Pancreas (tissue), 10 donors: ENCODE measurements around the gene FOLR2. TPM values are rescaled to one million over a fixed set of nuclear protein-coding genes. Genes with fewer than 3 reads are reported as not detected.

Source experiments
- ATAC-seq, 4 donors: fragments of 200-7000 bp; cut with Tn5 transposase; one replicate each; pipeline versions ENCODE4 v1.8.0 to v1.9.1; 2020; ENCODE audit warnings: mild to moderate bottlenecking in 4 of 4, moderate library complexity in 4 of 4
- DNase-seq, 6 donors: peaks; one replicate each; pipeline ENCODE4 v3.0.0-alpha.2; 2020
- FAIRE-seq: peaks from 2 replicates; lab custom pipeline; 2012; peaks lifted over from hg19 to GRCh38; lab: Jason Lieb, UNC
- H3K27ac ChIP-seq, 4 donors: fragments of 200-600 bp; sonication (generic); 1 replicate in 3 of 4; 2 replicates in 1 of 4; pipeline versions ENCODE4 v1.5.0 to v1.8.0; 2020
- H3K27me3 ChIP-seq, 4 donors: fragments of 200-600 bp; one replicate each; pipeline ENCODE4 v1.8.0; 2021
- H3K36me3 ChIP-seq, 3 donors: fragments of 200-600 bp; sonication (generic) in 1 of 3; one replicate each; pipeline versions ENCODE4 v1.5.0 to v1.8.0; 2020 to 2021
- H3K4me1 ChIP-seq, 3 donors: fragments of 200-600 bp; one replicate each; pipeline ENCODE4 v1.8.0; 2021
- H3K4me3 ChIP-seq, 4 donors: fragments of 200-600 bp; sonication (generic) in 2 of 4; one replicate each; pipeline versions ENCODE4 v1.5.0 to v1.8.0; 2020 to 2021
- H3K9me3 ChIP-seq, 4 donors: fragments of 200-600 bp; one replicate each; pipeline ENCODE4 v1.8.0; 2021
- WGBS, 2 donors: extraction: QIAGEN DNeasy Blood & Tissue Kit; methylation state at CpG; one replicate each; pipeline ENCODE4 v1.1.7; 2013; 5-methylcytosine and 5-hydroxymethylcytosine counted together
- intact Hi-C, 3 donors: fragments of 100-400 bp; cut with DNase I; formaldehyde crosslinking; loops; one replicate each; pipeline versions ENCODE4 v1.11.1 to v1.14.2; 2022
- polyA plus RNA-seq, 2 donors: library from polyadenylated mRNA; stranded (reverse); fragments of 200-250 nt; gene quantifications; one replicate each; pipeline ENCODE4 v1.2.3, GENCODE V29; 2013
- total RNA-seq, 6 donors: library from RNA; stranded (reverse); fragmentation: NEBNext Ultra II Directional in 4 of 6; extraction: Animal tissue kit (Norgen Biotek cat#: 25700) in 4 of 6; gene quantifications; one replicate each; pipeline versions ENCODE4 v1.2.1 to v1.2.4, GENCODE V29; 2021 to 2023
- TF ChIP-seq, protein P1 (sequence below), 4 donors: fragments of 200-600 bp; sonication (generic) in 3 of 4; IDR thresholded peaks; one replicate each; pipeline versions ENCODE4 v1.5.0 to v1.8.0; 2021; ENCODE audit warnings: antibody characterized with exemption in 4 of 4
- donor health status: healthy with polysubstance abuse.
- donor health status: DM: no; HTN: no; CAD: no; lungs with moderate emphysema.
- donor health status: DM: no; HTN: no; CAD: no.
- donor health status: control.
- donor health status: control.
- donor health status: Bipolar disorder and iron deficiency.
- donor health status: DM: yes; HTN: yes; CAD: no.
- donor health status: DM: no; HTN: no; CAD: no.
- donor health status: DM: no; HTN: no; CAD: no.
- donor health status: DM: yes; HTN: yes; CAD: no.

FOLR2 gene
- total and polyA plus RNA-seq, 8 donors = 0.51 to 9.2 (median 1.9) TPM

DNA sequence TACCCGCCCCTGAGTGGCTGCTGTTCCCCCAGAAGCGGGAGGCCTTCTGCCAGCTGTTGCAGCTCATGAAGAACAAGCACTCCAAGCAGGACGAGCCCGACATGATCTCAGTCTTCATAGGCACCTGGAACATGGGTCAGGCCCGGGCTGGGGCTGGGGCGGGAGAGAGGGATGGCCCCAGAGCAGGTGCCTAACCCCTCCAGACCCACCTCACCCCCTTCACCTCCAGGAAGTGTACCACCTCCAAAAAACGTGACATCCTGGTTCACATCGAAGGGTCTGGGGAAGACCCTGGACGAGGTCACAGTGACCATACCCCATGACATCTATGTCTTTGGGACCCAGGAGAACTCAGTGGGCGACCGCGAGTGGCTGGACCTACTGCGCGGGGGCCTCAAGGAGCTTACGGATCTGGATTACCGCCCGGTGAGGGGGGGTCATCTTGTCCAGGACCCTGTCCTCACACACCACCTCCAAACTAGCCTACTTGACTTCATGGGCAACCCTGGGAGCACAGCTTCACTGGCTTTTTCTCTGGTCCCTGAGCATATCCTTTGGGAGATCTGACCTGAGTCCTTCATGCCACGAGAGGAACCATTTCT lies 14.3 kb downstream of the FOLR2 start:
- peaks cover 0 to 1% (median 0%) of the 10 kb centered on the region in 3 donors for H3K4me1 ChIP-seq
- ATAC-seq (no peak), DNase-seq (peak in 2 of 6 donors; percentile 27 to 47), FAIRE-seq (no peak)
- H3K36me3 ChIP-seq = peaks cover 0 to 68% (median 26%) of the 10 kb centered on the region in 3 donors
- no peak overlapping the region for H3K4me3 ChIP-seq
- WGBS, 2 donors = 90 to 91% methylated on average over 18 of the region's 18 CpGs
- no peaks in the 10 kb centered on the region for H3K9me3 ChIP-seq
- H3K27ac ChIP-seq = no peak overlapping the region
- no peaks in the 10 kb centered on the region for H3K27me3 ChIP-seq
- TF ChIP-seq, protein P1, sequence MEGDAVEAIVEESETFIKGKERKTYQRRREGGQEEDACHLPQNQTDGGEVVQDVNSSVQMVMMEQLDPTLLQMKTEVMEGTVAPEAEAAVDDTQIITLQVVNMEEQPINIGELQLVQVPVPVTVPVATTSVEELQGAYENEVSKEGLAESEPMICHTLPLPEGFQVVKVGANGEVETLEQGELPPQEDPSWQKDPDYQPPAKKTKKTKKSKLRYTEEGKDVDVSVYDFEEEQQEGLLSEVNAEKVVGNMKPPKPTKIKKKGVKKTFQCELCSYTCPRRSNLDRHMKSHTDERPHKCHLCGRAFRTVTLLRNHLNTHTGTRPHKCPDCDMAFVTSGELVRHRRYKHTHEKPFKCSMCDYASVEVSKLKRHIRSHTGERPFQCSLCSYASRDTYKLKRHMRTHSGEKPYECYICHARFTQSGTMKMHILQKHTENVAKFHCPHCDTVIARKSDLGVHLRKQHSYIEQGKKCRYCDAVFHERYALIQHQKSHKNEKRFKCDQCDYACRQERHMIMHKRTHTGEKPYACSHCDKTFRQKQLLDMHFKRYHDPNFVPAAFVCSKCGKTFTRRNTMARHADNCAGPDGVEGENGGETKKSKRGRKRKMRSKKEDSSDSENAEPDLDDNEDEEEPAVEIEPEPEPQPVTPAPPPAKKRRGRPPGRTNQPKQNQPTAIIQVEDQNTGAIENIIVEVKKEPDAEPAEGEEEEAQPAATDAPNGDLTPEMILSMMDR (IDR thresholded peaks at IDR 0.05) = no peak
- intact Hi-C loops = no loop called here

DNA sequence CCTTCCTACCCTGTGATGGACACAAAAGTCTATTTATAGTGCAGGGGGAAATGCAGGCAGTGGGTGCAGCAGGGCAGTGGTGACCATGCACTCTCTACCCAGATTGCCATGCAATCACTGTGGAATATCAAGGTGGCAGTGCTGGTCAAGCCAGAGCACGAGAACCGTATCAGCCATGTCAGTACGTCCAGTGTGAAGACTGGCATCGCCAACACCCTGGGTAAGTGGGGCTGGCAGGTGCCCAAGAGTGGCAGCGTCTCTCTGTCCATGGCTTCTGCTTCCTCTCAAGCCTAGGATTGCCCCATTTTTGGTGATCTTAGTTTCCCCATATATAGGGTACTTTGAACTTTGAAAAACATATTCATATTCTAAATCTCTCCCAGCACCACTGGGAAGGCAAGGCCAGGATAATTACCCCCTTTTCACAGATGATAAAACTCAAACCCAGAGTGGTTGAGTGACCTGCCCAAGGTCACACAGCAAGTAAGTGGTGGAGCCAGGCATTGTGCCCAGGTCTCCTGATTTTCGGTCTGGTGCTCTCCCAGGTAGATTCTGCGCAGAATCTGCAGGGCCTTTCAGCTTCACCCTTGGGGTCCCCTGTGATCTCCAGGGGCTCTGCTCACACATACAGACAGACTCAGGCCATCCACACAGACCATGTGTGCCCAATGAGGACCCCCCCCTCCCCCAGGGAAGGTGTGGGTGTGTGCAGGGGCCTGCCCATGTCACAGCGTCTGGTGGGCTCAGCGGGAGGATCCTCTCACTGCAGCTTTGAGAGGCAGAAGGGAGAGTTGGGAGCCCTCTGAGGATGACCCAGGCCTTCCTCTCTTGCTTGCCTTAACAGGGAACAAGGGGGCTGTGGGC lies 15.0 kb downstream of the FOLR2 start:
- intact Hi-C loops = no loop called here

DNA sequence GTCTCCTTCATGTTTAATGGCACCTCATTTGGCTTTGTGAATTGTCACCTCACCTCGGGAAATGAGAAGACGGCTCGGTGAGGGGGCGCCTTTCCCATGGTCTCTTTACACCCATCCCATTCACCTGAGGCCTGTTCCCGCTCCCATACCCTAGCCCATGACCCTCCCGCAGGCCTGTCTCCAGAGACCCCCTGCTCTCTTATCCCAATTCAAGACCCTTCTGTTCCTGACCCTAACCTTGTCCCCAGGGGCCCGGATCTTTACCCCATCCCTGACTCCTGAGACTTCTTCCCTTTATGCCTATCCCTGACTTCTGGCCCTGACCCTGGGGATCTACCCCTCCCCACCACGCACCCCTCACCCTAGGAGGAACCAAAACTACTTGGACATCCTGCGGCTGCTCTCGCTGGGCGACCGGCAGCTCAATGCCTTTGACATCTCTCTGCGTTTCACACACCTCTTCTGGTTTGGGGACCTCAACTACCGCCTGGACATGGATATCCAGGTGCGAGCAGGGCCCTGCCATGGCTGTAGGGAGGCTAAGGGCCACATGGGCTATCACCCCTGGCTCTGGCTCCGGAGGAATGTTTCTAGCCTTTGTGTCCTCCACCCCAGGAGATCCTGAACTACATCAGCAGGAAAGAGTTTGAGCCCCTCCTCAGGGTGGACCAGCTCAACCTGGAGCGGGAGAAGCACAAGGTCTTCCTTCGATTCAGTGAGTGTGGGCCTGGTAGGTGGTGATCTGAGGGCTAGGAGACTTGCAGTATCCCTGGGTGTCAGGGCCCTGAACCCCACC lies 15.9 kb downstream of the FOLR2 start:
- intact Hi-C loops = no loop called here
- no peaks in the 10 kb centered on the region for H3K9me3 ChIP-seq
- H3K4me3 ChIP-seq = no peak overlapping the region
- no peak for FAIRE-seq
- no peaks in the 10 kb centered on the region for H3K27me3 ChIP-seq
- 94% methylated on average over 18 of the region's 18 CpGs for WGBS, 2 donors
- TF ChIP-seq, protein P1 (IDR thresholded peaks at IDR 0.05) = no peak
- DNase-seq = peak in 1 of 6 donors; percentile 34
- no peak overlapping the region for H3K27ac ChIP-seq
- H3K36me3 ChIP-seq = peaks cover 0 to 74% (median 26%) of the 10 kb centered on the region in 3 donors
- no peaks in the 10 kb centered on the region for H3K4me1 ChIP-seq
- no peak for ATAC-seq

More for the DNA sequence above, 15.0 kb downstream of the FOLR2 start:
- TF ChIP-seq, protein P1 (IDR thresholded peaks at IDR 0.05) = no peak
- no peak overlapping the region for H3K27ac ChIP-seq
- no peak for ATAC-seq
- DNase-seq = peak in 2 of 6 donors; percentile 30 to 38
- FAIRE-seq = no peak
- H3K27me3 ChIP-seq = no peaks in the 10 kb centered on the region
- 84 to 88% methylated on average over 9 of the region's 9 CpGs for WGBS, 2 donors
- peaks cover 0 to 74% (median 26%) of the 10 kb centered on the region in 3 donors for H3K36me3 ChIP-seq
- no peaks in the 10 kb centered on the region for H3K9me3 ChIP-seq
- H3K4me3 ChIP-seq = no peak overlapping the region
- no peaks in the 10 kb centered on the region for H3K4me1 ChIP-seq

DNA sequence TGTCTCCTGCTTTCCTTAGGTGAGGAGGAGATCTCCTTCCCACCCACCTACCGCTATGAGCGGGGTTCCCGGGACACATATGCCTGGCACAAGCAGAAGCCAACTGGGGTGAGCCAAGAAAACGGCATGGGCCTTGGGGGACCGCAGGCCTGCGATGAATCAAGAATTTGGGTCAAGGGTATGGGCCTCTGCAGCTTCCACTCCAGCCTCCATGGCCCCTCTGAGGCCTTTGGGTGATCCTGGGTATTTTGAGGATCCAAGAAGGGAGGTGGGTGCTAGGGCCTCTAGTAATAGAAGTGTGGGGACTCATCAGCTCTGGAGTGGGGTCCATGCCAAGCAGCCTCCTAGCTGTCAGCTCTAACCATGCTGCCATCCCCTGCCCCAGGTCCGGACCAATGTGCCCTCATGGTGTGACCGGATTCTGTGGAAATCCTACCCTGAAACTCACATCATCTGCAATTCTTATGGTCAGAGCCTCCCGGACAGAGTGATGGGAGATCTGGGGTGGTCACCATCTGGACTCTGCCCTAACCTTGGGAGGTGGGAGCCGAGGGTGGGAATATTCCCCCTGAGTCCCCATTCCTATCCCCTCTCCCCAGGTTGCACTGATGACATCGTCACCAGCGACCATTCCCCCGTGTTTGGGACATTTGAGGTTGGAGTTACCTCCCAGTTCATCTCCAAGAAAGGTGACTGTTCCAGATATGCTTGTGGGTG lies 16.6 kb downstream of the FOLR2 start:
- no peak overlapping the region for H3K27ac ChIP-seq
- DNase-seq = peak in 1 of 6 donors; percentile 36
- intact Hi-C loops = no loop called here
- no peak overlapping the region for H3K4me3 ChIP-seq
- TF ChIP-seq, protein P1 (IDR thresholded peaks at IDR 0.05) = no peak
- no peak for ATAC-seq
- H3K9me3 ChIP-seq = no peaks in the 10 kb centered on the region
- H3K27me3 ChIP-seq = no peaks in the 10 kb centered on the region
- no peak for FAIRE-seq
- H3K4me1 ChIP-seq = no peaks in the 10 kb centered on the region
- 90 to 92% methylated on average over 13 of the region's 13 CpGs for WGBS, 2 donors
- H3K36me3 ChIP-seq = peaks cover 0 to 72% (median 26%) of the 10 kb centered on the region in 3 donors
